HCT116 (cell line): ENCODE measurements around the gene PACS2. TPM values are rescaled to one million over a fixed set of nuclear protein-coding genes. Genes with fewer than 3 reads are reported as not detected.

ENCODE experiments used
- ATAC-seq: fragments of 200-7000 bp; cut with Tn5 transposase; 2 replicates; pipeline ENCODE4 v1.9.1; 2020; ENCODE audit warnings: mild to moderate bottlenecking, moderate library complexity
- BruUV-seq: library from RNA; stranded (reverse); fragments of 400-500 nt; replicated peaks from 2 replicates; lab custom pipeline; 2021; lab: Mats Ljungman, UMichigan
- CTCF ChIA-PET: fragments of 300-600 bp; sonication (Branson Sonifier 250); formaldehyde crosslinking; loops from one replicate; lab custom pipeline; 2021; ENCODE audit warnings: antibody characterized with exemption; lab: Charles Lee
- POLR2A ChIA-PET: fragments of 300-600, 350-600 bp; sonication (Branson Sonifier 250); formaldehyde crosslinking; loops from one replicate; lab custom pipeline; 2021; ENCODE audit warnings: antibody characterized with exemption; lab: Charles Lee
- RAD21 ChIA-PET, 2 experiments: fragments of 300-600 bp; sonication (Branson Sonifier 250); formaldehyde crosslinking; loops; one replicate each; lab custom pipeline; 2023; ENCODE audit warnings: low total read pairs in 2 of 2; ENCODE audit not compliant: uncharacterized antibody in 2 of 2, unreplicated experiment in 2 of 2, low non-redundant PET in 1 of 2; lab: Charles Lee
- DNase-seq: peaks from one replicate; pipeline ENCODE4 v3.0.0-alpha.2; 2010; ENCODE audit warnings: low read depth, low spot score
- H2AFZ ChIP-seq: fragments of 200-600 bp; shearing (Covaris generic), sonication (generic); 2 replicates; pipeline ENCODE4 v1.6.1; 2017; ENCODE audit warnings: low read depth, mixed run types, mixed read lengths, antibody characterized with exemption, low read length; ENCODE audit not compliant: poor library complexity, severe bottlenecking
- H3K27ac ChIP-seq: 2 replicates; pipeline ENCODE4 v1.5.1; 2012; ENCODE audit warnings: low read depth, low read length
- H3K27me3 ChIP-seq: fragments of 200-600 bp; sonication (generic); 2 replicates; pipeline ENCODE4 v1.6.1; 2016; ENCODE audit warnings: mixed run types, low read length, mixed read lengths; ENCODE audit not compliant: insufficient read depth
- H3K36me3 ChIP-seq, 2 experiments: fragments of 200-500 bp in 1 of 2; fragments of 200-600 bp in 1 of 2; sonication (Bioruptor generic) in 1 of 2; sonication (generic) in 1 of 2; 2 replicates each; pipeline versions ENCODE4 v1.5.1 to v1.6.1; 2014 to 2016; ENCODE audit warnings: low read length in 2 of 2, inconsistent platforms in 1 of 2, mixed read lengths in 1 of 2, mixed run types in 1 of 2; ENCODE audit not compliant: insufficient read depth in 2 of 2, control insufficient read depth in 1 of 2
- H3K4me1 ChIP-seq, 2 experiments: fragments of 200-600 bp in 1 of 2; sonication (generic) in 1 of 2; 2 replicates each; pipeline versions ENCODE4 v1.5.1 to v1.6.1; 2012 to 2017; ENCODE audit warnings: low read length in 2 of 2, inconsistent platforms in 1 of 2, mild to moderate bottlenecking in 1 of 2, mixed read lengths in 1 of 2, mixed run types in 1 of 2, moderate library complexity in 1 of 2; ENCODE audit not compliant: insufficient read depth in 2 of 2, control insufficient read depth in 1 of 2
- H3K4me2 ChIP-seq: fragments of 200-600 bp; sonication (generic); 2 replicates; pipeline ENCODE4 v1.6.1; 2017; ENCODE audit warnings: mixed run types, low read length, mixed read lengths
- H3K4me3 ChIP-seq, 2 experiments: fragments of 200-600 bp in 1 of 2; sonication (generic) in 1 of 2; replicated peaks in 1 of 2; 2 replicates each; pipeline ENCODE4 v1.5.1; 2011 to 2016; ENCODE audit warnings: low read length in 2 of 2, control low read depth in 1 of 2, low read depth in 1 of 2, mild to moderate bottlenecking in 1 of 2, mixed read lengths in 1 of 2, mixed run types in 1 of 2
- H3K79me2 ChIP-seq: fragments of 200-600 bp; sonication (generic); 2 replicates; pipeline ENCODE4 v1.6.1; 2017; ENCODE audit warnings: mild to moderate bottlenecking, mixed run types, low read length, moderate library complexity, mixed read lengths; ENCODE audit not compliant: insufficient read depth
- H3K9ac ChIP-seq: fragments of 200-600 bp; sonication (generic); 2 replicates; pipeline ENCODE4 v1.6.1; 2016; ENCODE audit warnings: low read length, mixed read lengths
- H3K9me2 ChIP-seq: fragments of 200-600 bp; sonication (generic), shearing (Covaris generic); 2 replicates; pipeline ENCODE4 v1.6.1; 2017; ENCODE audit warnings: mixed run types, mild to moderate bottlenecking, moderate library complexity; ENCODE audit not compliant: insufficient read depth
- H3K9me3 ChIP-seq, 2 experiments: fragments of 200-500 bp in 1 of 2; fragments of 200-600 bp in 1 of 2; sonication (Bioruptor generic) in 1 of 2; sonication (generic) in 1 of 2; 2 replicates each; pipeline ENCODE4 v1.6.1; 2014 to 2017; ENCODE audit warnings: low read length in 2 of 2, mixed read lengths in 2 of 2, inconsistent platforms in 1 of 2, low read depth in 1 of 2, mild to moderate bottlenecking in 1 of 2, mixed run types in 1 of 2, moderate library complexity in 1 of 2; ENCODE audit not compliant: control insufficient read depth in 1 of 2, insufficient read depth in 1 of 2
- H4K20me1 ChIP-seq: fragments of 200-600 bp; sonication (generic), shearing (Covaris generic); 2 replicates; pipeline ENCODE4 v1.6.1; 2017; ENCODE audit warnings: mixed run types, mild to moderate bottlenecking, moderate library complexity; ENCODE audit not compliant: insufficient read depth
- ATF3 ChIP-seq: IDR thresholded peaks from 2 replicates; pipeline ENCODE4 v1.6.1; 2012
- CEBPB ChIP-seq: IDR thresholded peaks from 2 replicates; pipeline ENCODE4 v1.6.1; 2012; ENCODE audit warnings: low read depth
- EGR1 ChIP-seq: IDR thresholded peaks from 2 replicates; pipeline ENCODE4 v1.6.1; 2012; ENCODE audit warnings: low read depth
- ELF1 ChIP-seq: IDR thresholded peaks from 2 replicates; pipeline ENCODE4 v1.6.1; 2012; ENCODE audit warnings: low read depth, borderline replicate concordance
- EZH2 ChIP-seq: fragments of 200-600 bp; sonication (generic); IDR thresholded peaks from 2 replicates; pipeline ENCODE4 v1.6.1; 2017; ENCODE audit warnings: antibody characterized with exemption, mixed run types
- FOSL1 ChIP-seq: IDR thresholded peaks from 2 replicates; pipeline ENCODE4 v1.6.1; 2012; ENCODE audit warnings: low read depth
- JUND ChIP-seq: IDR thresholded peaks from 2 replicates; pipeline ENCODE4 v1.6.1; 2012
- MAX ChIP-seq: IDR thresholded peaks from 2 replicates; pipeline ENCODE4 v1.6.1; 2012
- TCF7L2 ChIP-seq: IDR thresholded peaks from 2 replicates; pipeline ENCODE4 v1.7.0; 2011; ENCODE audit warnings: borderline replicate concordance, inconsistent platforms; ENCODE audit not compliant: insufficient read depth, insufficient read length; ENCODE audit errors: extremely low read depth
- YY1 ChIP-seq: IDR thresholded peaks from 2 replicates; pipeline ENCODE4 v1.6.1; 2011; ENCODE audit warnings: low read length, low read depth, moderate library complexity, mild to moderate bottlenecking; ENCODE audit not compliant: insufficient replicate concordance; ENCODE audit errors: extremely low read depth
- intact Hi-C: fragments of 100-400 bp; cut with micrococcal nuclease; formaldehyde crosslinking; loops from 2 replicates; pipeline ENCODE4 v1.10.0; 2022
- total RNA-seq: library from RNA; stranded (reverse); gene quantifications from one replicate; pipeline ENCODE4 v1.2.1, GENCODE V29; 2021; ENCODE audit not compliant: unreplicated experiment
- TF ChIP-seq, protein P1 (sequence below): IDR thresholded peaks from 2 replicates; pipeline ENCODE4 v1.6.1; 2012; ENCODE audit warnings: low read depth
- TF ChIP-seq, protein P2 (sequence below), 3 experiments: fragments of 200-600 bp in 1 of 3; sonication (generic) in 1 of 3; IDR thresholded peaks in 2 of 3; conservative IDR thresholded peaks in 1 of 3; 2 replicates each; pipeline ENCODE4 v1.5.1; 2012 to 2017; ENCODE audit warnings: low read depth in 2 of 3, low read length in 2 of 3, antibody characterized with exemption in 1 of 3, borderline replicate concordance in 1 of 3, control low read depth in 1 of 3, mild to moderate bottlenecking in 1 of 3, mixed read lengths in 1 of 3, mixed run types in 1 of 3, moderate library complexity in 1 of 3; ENCODE audit not compliant: insufficient read depth in 1 of 3

Gene PACS2
- total RNA-seq, 1 experiment from 2014 or later, result 75.5 TPM

- ATAC-seq (no peak), DNase-seq (no peak)
- Histone ChIP-seq H3K4me2 (no peak overlapping the region), H3K9me2 (no peaks in the 10 kb centered on the region), H3K27me3 (no peaks in the 10 kb centered on the region), H3K36me3 (peaks cover 6 to 10% of the 10 kb centered on the region in 2 experiments; a peak in 3 of 4 replicates), H3K9me3 (no peaks in the 10 kb centered on the region), H4K20me1 (peaks cover 6% of the 10 kb centered on the region; the same call in 1 of the 2 replicates), H3K4me3 (no peak overlapping the region), H3K9ac (no peak overlapping the region), H3K79me2 (peaks cover 73% of the 10 kb centered on the region), H2AFZ (no peak overlapping the region), H3K27ac (no peak overlapping the region; the same call in 1 of the 2 replicates), H3K4me1 (no peaks in the 10 kb centered on the region)
- POLR2A ChIA-PET, result no interaction called here
- CTCF ChIA-PET, result no interaction called here
- TF ChIP-seq FOSL1, result no peak
- TF ChIP-seq ELF1, result no peak
- no peak for TF ChIP-seq MAX
- no peak for TF ChIP-seq EZH2
- TF ChIP-seq, protein P1, sequence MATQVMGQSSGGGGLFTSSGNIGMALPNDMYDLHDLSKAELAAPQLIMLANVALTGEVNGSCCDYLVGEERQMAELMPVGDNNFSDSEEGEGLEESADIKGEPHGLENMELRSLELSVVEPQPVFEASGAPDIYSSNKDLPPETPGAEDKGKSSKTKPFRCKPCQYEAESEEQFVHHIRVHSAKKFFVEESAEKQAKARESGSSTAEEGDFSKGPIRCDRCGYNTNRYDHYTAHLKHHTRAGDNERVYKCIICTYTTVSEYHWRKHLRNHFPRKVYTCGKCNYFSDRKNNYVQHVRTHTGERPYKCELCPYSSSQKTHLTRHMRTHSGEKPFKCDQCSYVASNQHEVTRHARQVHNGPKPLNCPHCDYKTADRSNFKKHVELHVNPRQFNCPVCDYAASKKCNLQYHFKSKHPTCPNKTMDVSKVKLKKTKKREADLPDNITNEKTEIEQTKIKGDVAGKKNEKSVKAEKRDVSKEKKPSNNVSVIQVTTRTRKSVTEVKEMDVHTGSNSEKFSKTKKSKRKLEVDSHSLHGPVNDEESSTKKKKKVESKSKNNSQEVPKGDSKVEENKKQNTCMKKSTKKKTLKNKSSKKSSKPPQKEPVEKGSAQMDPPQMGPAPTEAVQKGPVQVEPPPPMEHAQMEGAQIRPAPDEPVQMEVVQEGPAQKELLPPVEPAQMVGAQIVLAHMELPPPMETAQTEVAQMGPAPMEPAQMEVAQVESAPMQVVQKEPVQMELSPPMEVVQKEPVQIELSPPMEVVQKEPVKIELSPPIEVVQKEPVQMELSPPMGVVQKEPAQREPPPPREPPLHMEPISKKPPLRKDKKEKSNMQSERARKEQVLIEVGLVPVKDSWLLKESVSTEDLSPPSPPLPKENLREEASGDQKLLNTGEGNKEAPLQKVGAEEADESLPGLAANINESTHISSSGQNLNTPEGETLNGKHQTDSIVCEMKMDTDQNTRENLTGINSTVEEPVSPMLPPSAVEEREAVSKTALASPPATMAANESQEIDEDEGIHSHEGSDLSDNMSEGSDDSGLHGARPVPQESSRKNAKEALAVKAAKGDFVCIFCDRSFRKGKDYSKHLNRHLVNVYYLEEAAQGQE, result no peak
- TF ChIP-seq JUND, result no peak
- no peak for TF ChIP-seq CEBPB
- no peak for TF ChIP-seq EGR1
- no peak for TF ChIP-seq TCF7L2
- no peak for TF ChIP-seq YY1
- TF ChIP-seq, protein P2, sequence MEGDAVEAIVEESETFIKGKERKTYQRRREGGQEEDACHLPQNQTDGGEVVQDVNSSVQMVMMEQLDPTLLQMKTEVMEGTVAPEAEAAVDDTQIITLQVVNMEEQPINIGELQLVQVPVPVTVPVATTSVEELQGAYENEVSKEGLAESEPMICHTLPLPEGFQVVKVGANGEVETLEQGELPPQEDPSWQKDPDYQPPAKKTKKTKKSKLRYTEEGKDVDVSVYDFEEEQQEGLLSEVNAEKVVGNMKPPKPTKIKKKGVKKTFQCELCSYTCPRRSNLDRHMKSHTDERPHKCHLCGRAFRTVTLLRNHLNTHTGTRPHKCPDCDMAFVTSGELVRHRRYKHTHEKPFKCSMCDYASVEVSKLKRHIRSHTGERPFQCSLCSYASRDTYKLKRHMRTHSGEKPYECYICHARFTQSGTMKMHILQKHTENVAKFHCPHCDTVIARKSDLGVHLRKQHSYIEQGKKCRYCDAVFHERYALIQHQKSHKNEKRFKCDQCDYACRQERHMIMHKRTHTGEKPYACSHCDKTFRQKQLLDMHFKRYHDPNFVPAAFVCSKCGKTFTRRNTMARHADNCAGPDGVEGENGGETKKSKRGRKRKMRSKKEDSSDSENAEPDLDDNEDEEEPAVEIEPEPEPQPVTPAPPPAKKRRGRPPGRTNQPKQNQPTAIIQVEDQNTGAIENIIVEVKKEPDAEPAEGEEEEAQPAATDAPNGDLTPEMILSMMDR (IDR thresholded peaks at IDR 0.05 in 2 of 3, conservative IDR thresholded peaks at IDR 0.05 in 1 of 3; ENCODE audit: borderline replicate concordance in 1 of 3, insufficient read depth in 1 of 3, low read depth in 2 of 3, low read length in 2 of 3), result no peak
- TF ChIP-seq ATF3, result no peak
- intact Hi-C loops, result no loop called here
- RAD21 ChIA-PET, result no interaction called here
- BruUV-seq, result no TSS peak
These were observed 123.4 kb downstream of the PACS2 start for GRCh38 chr14:105437723-105438500.
